Panc1 (cell line): Measurements from ENCODE around the gene CCNQ. TPM values are rescaled to one million over a fixed set of nuclear protein-coding genes. Genes with fewer than 3 reads are reported as not detected.

Source experiments
- ATAC-seq: fragments of 200-7000 bp; cut with Tn5 transposase; 2 replicates; pipeline ENCODE4 v1.9.1; 2020; ENCODE audit warnings: mild to moderate bottlenecking, moderate library complexity
- BruUV-seq: library from RNA; stranded (reverse); fragments of 400-500 nt; replicated peaks from 2 replicates; lab custom pipeline; 2021; lab: Mats Ljungman, UMichigan
- CTCF ChIA-PET: fragments of 300-600 bp; sonication (Branson Sonifier 250); formaldehyde crosslinking; loops from one replicate; lab custom pipeline; 2022; ENCODE audit warnings: antibody characterized with exemption; lab: Charles Lee
- POLR2A ChIA-PET: fragments of 300-600 bp; sonication (Branson Sonifier 250); formaldehyde crosslinking; loops from one replicate; lab custom pipeline; 2022; ENCODE audit warnings: antibody characterized with exemption; lab: Charles Lee
- DNase-seq: peaks from one replicate; pipeline ENCODE4 v3.0.0-alpha.2; 2010; ENCODE audit warnings: low read depth, low spot score
- H3K27ac ChIP-seq: 2 replicates; pipeline ENCODE4 v1.5.1; 2011; ENCODE audit warnings: mild to moderate bottlenecking, low read length, inconsistent platforms
- H3K27me3 ChIP-seq: fragments of 200-500 bp; sonication (Bioruptor generic); 2 replicates; pipeline ENCODE4 v1.6.0; 2014; ENCODE audit warnings: low read length, inconsistent platforms; ENCODE audit not compliant: control insufficient read depth, insufficient read depth
- H3K36me3 ChIP-seq: fragments of 200-500 bp; sonication (Bioruptor generic); 2 replicates; pipeline ENCODE4 v1.5.1; 2014; ENCODE audit warnings: inconsistent platforms, mild to moderate bottlenecking, low read length, moderate library complexity; ENCODE audit not compliant: control insufficient read depth, insufficient read depth
- H3K4me1 ChIP-seq: 2 replicates; pipeline ENCODE4 v1.5.1; 2011; ENCODE audit warnings: inconsistent platforms, mild to moderate bottlenecking, low read length, moderate library complexity; ENCODE audit not compliant: control insufficient read depth, insufficient read depth
- H3K4me3 ChIP-seq, 2 experiments: 2 replicates each; pipeline ENCODE4 v1.5.1; 2011 to 2012; ENCODE audit warnings: low read depth in 2 of 2, low read length in 2 of 2, mild to moderate bottlenecking in 2 of 2, inconsistent platforms in 1 of 2, moderate library complexity in 1 of 2
- H3K9me3 ChIP-seq: fragments of 200-500 bp; sonication (Bioruptor generic); 2 replicates; pipeline ENCODE4 v1.5.1; 2014; ENCODE audit warnings: low read depth, mild to moderate bottlenecking, inconsistent platforms, low read length, moderate library complexity; ENCODE audit not compliant: control insufficient read depth, insufficient read depth
- CTCF ChIP-seq: fragments of 450-650 bp; IDR thresholded peaks from 2 replicates; pipeline ENCODE4 v1.5.1; 2017; ENCODE audit warnings: mild to moderate bottlenecking
- POLR2AphosphoS5 ChIP-seq: IDR thresholded peaks from 2 replicates; pipeline ENCODE4 v1.6.1; 2012; ENCODE audit warnings: mild to moderate bottlenecking, low read depth, low read length, moderate library complexity
- REST ChIP-seq, 2 experiments: IDR thresholded peaks; 2 replicates each; pipeline ENCODE4 v1.6.1; 2011 to 2012; ENCODE audit warnings: low read depth in 2 of 2, control low read depth in 1 of 2, low read length in 1 of 2, mild to moderate bottlenecking in 1 of 2, moderate library complexity in 1 of 2; ENCODE audit not compliant: insufficient read depth in 1 of 2
- SIN3A ChIP-seq: IDR thresholded peaks from 2 replicates; pipeline ENCODE4 v1.6.1; 2012; ENCODE audit warnings: low read depth, mild to moderate bottlenecking, low read length, moderate library complexity, borderline replicate concordance; ENCODE audit not compliant: insufficient read depth
- TCF7L2 ChIP-seq: IDR thresholded peaks from 2 replicates; pipeline ENCODE4 v1.6.1; 2011; ENCODE audit warnings: mild to moderate bottlenecking, low read depth, low read length, inconsistent platforms
- in situ Hi-C: cut with HindIII; loops from 2 replicates; pipeline ENCODE4 v1.10.0; 2016; ENCODE audit warnings: low sequenced_read_pairs, low pct_unique_long_range_greater_than_20kb
- intact Hi-C: fragments of 100-400 bp; cut with micrococcal nuclease; formaldehyde crosslinking; loops from one replicate; pipeline ENCODE4 v1.10.0; 2022; ENCODE audit not compliant: unreplicated experiment
- total RNA-seq: library from RNA; stranded (reverse); gene quantifications from one replicate; pipeline ENCODE4 v1.2.1, GENCODE V29; 2021; ENCODE audit not compliant: unreplicated experiment

Gene CCNQ
- total RNA-seq, 1 experiment from 2014 or later = 42.1 TPM

- H3K27ac ChIP-seq = no peak overlapping the region
- BruUV-seq = no TSS peak
- TF ChIP-seq SIN3A (no peak), TCF7L2 (no peak), REST (IDR thresholded peaks at IDR 0.05; ENCODE audit: insufficient read depth in 1 of 2, low read depth in 2 of 2, low read length in 1 of 2) (no peak), POLR2AphosphoS5 (no peak), CTCF (no peak)
- intact Hi-C loops (no loop called here), in situ Hi-C loops (no loop called here)
- H3K4me1 ChIP-seq = peaks cover 8% of the 10 kb centered on the region
- H3K36me3 ChIP-seq = no peaks in the 10 kb centered on the region
- no peak overlapping the region for H3K4me3 ChIP-seq
- ChIA-PET POLR2A (no interaction called here), CTCF (interaction anchor here (1.1 kb wide), 1 partner anchor 74 kb away, joined by 3 read pairs; no protein-coding TSS in a partner anchor)
- H3K9me3 ChIP-seq = no peaks in the 10 kb centered on the region
- no peaks in the 10 kb centered on the region for H3K27me3 ChIP-seq
- no peak for ATAC-seq
- no peak for DNase-seq
Measured at GRCh38 chrX:153592966-153593688, 5.8 kb downstream of the CCNQ start.

DNA sequence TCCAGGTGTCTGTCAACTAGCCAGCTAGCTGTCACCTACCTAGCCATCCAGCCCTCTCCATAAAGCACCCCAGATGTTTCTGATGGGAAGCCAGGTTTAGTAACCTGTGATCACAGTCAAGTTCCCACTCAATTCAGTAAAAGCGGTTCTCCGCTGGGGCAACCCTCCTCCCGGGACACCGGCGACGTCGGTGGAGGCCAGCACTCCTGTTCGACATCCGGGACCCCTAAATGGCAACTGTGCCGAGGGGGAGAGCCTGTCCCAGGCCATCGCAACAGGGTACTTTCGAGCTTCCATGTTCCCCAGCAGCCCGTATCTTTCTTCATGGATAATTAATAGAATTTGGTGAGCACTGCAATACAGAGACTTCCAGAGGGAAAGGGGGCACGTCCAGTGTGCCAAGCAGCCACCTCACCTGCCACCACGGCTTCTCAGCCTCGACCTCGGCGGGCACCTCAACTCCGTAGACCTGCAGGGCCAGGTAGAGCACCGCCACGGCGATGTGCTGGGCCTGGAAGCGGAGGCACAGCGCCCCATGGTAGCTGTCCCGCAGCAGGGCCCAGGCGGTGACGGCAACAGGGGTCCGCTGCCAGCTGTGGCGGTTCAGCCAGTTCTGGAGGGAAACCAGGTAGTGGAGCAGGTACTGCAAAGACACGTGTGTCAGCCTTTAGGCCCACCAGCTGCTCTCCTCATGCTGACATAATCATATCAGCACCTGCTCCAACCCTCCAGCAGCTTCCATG, 6.7 kb downstream of the CCNQ start:
- BruUV-seq = no TSS peak
- TF ChIP-seq REST (IDR thresholded peaks at IDR 0.05; ENCODE audit: insufficient read depth in 1 of 2, low read depth in 2 of 2, low read length in 1 of 2) = no peak
- TF ChIP-seq POLR2AphosphoS5 = no peak
- no peak for TF ChIP-seq CTCF
- no peak for TF ChIP-seq SIN3A
- no peak for TF ChIP-seq TCF7L2
- POLR2A ChIA-PET = no interaction called here
- intact Hi-C loops = no loop called here
- Histone ChIP-seq H3K27me3 (no peaks in the 10 kb centered on the region), H3K4me3 (no peak overlapping the region), H3K9me3 (no peaks in the 10 kb centered on the region), H3K4me1 (peaks cover 1% of the 10 kb centered on the region), H3K36me3 (no peaks in the 10 kb centered on the region), H3K27ac (no peak overlapping the region)
- ATAC-seq = no peak
- in situ Hi-C loops = no loop called here
- CTCF ChIA-PET = no interaction called here
- DNase-seq = no peak
